HepG2 (cell line): Measurements from ENCODE around the gene FTCD. TPM values are rescaled to one million over a fixed set of nuclear protein-coding genes. Genes with fewer than 3 reads are reported as not detected.

ENCODE experiments used
- MIER3 ChIP-seq: IDR thresholded peaks from 2 replicates; pipeline ENCODE4 v1.6.1; 2016; ENCODE audit warnings: missing compliant biosample characterization, borderline replicate concordance
- MLXIP ChIP-seq: sonication (generic); formaldehyde crosslinking; IDR thresholded peaks from 2 replicates; pipeline ENCODE4 v1.9.0; 2021; ENCODE audit warnings: missing genetic modification reagents, borderline replicate concordance
- PAWR ChIP-seq: sonication (generic); formaldehyde crosslinking; IDR thresholded peaks from 2 replicates; pipeline ENCODE4 v1.4.0; 2020; ENCODE audit warnings: missing genetic modification reagents, mild to moderate bottlenecking, borderline replicate concordance
- SP5 ChIP-seq: IDR thresholded peaks from 2 replicates; pipeline ENCODE4 v1.6.1; 2016; ENCODE audit warnings: low read depth, borderline replicate concordance
- THAP9 ChIP-seq: sonication (generic); formaldehyde crosslinking; IDR thresholded peaks from 2 replicates; pipeline ENCODE4; 2020; ENCODE audit warnings: missing genetic modification reagents, mild to moderate bottlenecking, borderline replicate concordance
- ZC3H13 ChIP-seq: sonication (generic); formaldehyde crosslinking; IDR thresholded peaks from 2 replicates; pipeline ENCODE4 v1.8.1; 2023; ENCODE audit warnings: mild to moderate bottlenecking, missing genetic modification reagents, moderate library complexity
- ZNF253 ChIP-seq: sonication (generic); formaldehyde crosslinking; IDR thresholded peaks from 2 replicates; pipeline ENCODE4 v1.8.0; 2022; ENCODE audit warnings: mild to moderate bottlenecking, missing genetic modification reagents, borderline replicate concordance
- ZNF501 ChIP-seq: sonication (generic); formaldehyde crosslinking; IDR thresholded peaks from 2 replicates; pipeline ENCODE4 v1.5.1; 2020; ENCODE audit warnings: mild to moderate bottlenecking, moderate library complexity, missing genetic modification reagents
- ZNF639 ChIP-seq: conservative IDR thresholded peaks from 2 replicates; pipeline ENCODE4 v1.6.1; 2018; ENCODE audit warnings: missing genetic modification reagents
- ZNF850 ChIP-seq: sonication (generic); formaldehyde crosslinking; conservative IDR thresholded peaks from 2 replicates; pipeline ENCODE4 v1.9.0; 2021; ENCODE audit warnings: mild to moderate bottlenecking, missing genetic modification reagents
- polyA plus RNA-seq, 8 experiments: library from polyadenylated mRNA; depleted of rRNA in 3 of 8; stranded (reverse) in 7 of 8; unstranded in 1 of 8; fragments of >200 nt; fragmentation: Illumina TruSeq in 4 of 8; extraction: Trizol in 4 of 8; gene quantifications; 2 replicates each; pipeline versions ENCODE4 v1.2.1 to v1.2.3, GENCODE V29; 2011 to 2016; ENCODE audit warnings: low read depth in 4 of 8, missing spikeins in 1 of 8, mixed read lengths in 1 of 8; ENCODE audit not compliant: insufficient read depth in 1 of 8
- total RNA-seq, 5 experiments: library from RNA; depleted of rRNA; stranded (reverse); fragments of >200 nt; fragmentation: Illumina TruSeq; extraction: Trizol; gene quantifications; 2 replicates each; pipeline ENCODE4 v1.2.3, GENCODE V29; 2016; ENCODE audit warnings: low read depth in 1 of 5
- TF ChIP-seq, protein P1 (sequence below): sonication (generic); formaldehyde crosslinking; IDR thresholded peaks from 2 replicates; pipeline ENCODE4 v1.4.0; 2020; ENCODE audit warnings: mild to moderate bottlenecking, missing genetic modification reagents, borderline replicate concordance
- TF ChIP-seq, protein P2 (sequence below): sonication (generic); formaldehyde crosslinking; IDR thresholded peaks from 2 replicates; pipeline ENCODE4 v1.4.0; 2020; ENCODE audit warnings: missing genetic modification reagents, borderline replicate concordance
- TF ChIP-seq, protein P3 (sequence below): sonication (generic); formaldehyde crosslinking; IDR thresholded peaks from 2 replicates; pipeline ENCODE4 v1.9.0; 2022; ENCODE audit warnings: missing genetic modification reagents, mild to moderate bottlenecking, borderline replicate concordance

FTCD gene
- total and polyA plus RNA-seq, 2 of the 13 experiments (the other 11 are each of a cell fraction or from before 2014, with no cell fraction given), result 75.7 to 105 TPM

DNA sequence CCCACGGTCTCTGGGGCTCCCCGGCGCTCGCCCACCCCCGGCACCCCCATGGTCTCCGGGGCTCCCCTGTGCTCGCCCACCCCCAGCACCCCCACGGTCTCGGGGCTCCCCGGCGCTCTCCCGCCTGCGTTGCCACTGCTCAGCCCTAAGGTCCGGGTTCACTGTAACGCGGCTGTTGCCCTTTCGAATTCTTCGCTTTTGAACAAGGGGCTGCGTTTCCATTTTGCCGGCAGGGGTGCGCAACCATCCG, 5.2 kb upstream of the FTCD start (continued):
- TF ChIP-seq, protein P1, sequence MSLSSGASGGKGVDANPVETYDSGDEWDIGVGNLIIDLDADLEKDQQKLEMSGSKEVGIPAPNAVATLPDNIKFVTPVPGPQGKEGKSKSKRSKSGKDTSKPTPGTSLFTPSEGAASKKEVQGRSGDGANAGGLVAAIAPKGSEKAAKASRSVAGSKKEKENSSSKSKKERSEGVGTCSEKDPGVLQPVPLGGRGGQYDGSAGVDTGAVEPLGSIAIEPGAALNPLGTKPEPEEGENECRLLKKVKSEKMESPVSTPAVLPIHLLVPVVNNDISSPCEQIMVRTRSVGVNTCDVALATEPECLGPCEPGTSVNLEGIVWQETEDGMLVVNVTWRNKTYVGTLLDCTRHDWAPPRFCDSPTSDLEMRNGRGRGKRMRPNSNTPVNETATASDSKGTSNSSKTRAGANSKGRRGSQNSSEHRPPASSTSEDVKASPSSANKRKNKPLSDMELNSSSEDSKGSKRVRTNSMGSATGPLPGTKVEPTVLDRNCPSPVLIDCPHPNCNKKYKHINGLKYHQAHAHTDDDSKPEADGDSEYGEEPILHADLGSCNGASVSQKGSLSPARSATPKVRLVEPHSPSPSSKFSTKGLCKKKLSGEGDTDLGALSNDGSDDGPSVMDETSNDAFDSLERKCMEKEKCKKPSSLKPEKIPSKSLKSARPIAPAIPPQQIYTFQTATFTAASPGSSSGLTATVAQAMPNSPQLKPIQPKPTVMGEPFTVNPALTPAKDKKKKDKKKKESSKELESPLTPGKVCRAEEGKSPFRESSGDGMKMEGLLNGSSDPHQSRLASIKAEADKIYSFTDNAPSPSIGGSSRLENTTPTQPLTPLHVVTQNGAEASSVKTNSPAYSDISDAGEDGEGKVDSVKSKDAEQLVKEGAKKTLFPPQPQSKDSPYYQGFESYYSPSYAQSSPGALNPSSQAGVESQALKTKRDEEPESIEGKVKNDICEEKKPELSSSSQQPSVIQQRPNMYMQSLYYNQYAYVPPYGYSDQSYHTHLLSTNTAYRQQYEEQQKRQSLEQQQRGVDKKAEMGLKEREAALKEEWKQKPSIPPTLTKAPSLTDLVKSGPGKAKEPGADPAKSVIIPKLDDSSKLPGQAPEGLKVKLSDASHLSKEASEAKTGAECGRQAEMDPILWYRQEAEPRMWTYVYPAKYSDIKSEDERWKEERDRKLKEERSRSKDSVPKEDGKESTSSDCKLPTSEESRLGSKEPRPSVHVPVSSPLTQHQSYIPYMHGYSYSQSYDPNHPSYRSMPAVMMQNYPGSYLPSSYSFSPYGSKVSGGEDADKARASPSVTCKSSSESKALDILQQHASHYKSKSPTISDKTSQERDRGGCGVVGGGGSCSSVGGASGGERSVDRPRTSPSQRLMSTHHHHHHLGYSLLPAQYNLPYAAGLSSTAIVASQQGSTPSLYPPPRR (CRISPR knock-in tag), result no peak
- no peak for TF ChIP-seq ZC3H13 (CRISPR knock-in tag)
- no peak for TF ChIP-seq THAP9 (CRISPR knock-in tag)
- TF ChIP-seq PAWR (CRISPR knock-in tag), result no peak
- no peak for TF ChIP-seq SP5 (CRISPR knock-in tag)
- no peak for TF ChIP-seq ZNF639
- TF ChIP-seq MLXIP (CRISPR knock-in tag), result no peak
- TF ChIP-seq, protein P2, sequence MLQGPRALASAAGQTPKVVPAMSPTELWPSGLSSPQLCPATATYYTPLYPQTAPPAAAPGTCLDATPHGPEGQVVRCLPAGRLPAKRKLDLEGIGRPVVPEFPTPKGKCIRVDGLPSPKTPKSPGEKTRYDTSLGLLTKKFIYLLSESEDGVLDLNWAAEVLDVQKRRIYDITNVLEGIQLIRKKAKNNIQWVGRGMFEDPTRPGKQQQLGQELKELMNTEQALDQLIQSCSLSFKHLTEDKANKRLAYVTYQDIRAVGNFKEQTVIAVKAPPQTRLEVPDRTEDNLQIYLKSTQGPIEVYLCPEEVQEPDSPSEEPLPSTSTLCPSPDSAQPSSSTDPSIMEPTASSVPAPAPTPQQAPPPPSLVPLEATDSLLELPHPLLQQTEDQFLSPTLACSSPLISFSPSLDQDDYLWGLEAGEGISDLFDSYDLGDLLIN (CRISPR knock-in tag), result no peak
- no peak for TF ChIP-seq ZNF501
- TF ChIP-seq MIER3, result no peak
- TF ChIP-seq, protein P3, sequence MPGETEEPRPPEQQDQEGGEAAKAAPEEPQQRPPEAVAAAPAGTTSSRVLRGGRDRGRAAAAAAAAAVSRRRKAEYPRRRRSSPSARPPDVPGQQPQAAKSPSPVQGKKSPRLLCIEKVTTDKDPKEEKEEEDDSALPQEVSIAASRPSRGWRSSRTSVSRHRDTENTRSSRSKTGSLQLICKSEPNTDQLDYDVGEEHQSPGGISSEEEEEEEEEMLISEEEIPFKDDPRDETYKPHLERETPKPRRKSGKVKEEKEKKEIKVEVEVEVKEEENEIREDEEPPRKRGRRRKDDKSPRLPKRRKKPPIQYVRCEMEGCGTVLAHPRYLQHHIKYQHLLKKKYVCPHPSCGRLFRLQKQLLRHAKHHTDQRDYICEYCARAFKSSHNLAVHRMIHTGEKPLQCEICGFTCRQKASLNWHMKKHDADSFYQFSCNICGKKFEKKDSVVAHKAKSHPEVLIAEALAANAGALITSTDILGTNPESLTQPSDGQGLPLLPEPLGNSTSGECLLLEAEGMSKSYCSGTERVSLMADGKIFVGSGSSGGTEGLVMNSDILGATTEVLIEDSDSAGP (CRISPR knock-in tag), result no peak
- TF ChIP-seq ZNF253, result no peak
- no peak for TF ChIP-seq ZNF850 (CRISPR knock-in tag)
